K562 (cell line): Measurements from ENCODE around the gene CCNL2.

Source experiments
- THAP7 ChIP-seq: fragments of 250-450 bp; sonication (Bioruptor Pico); IDR thresholded peaks from 2 replicates; pipeline ENCODE4 v1.5.0; 2021
- TF ChIP-seq, protein P1 (sequence below): fragments of 250-450 bp; sonication (Bioruptor Pico); IDR thresholded peaks from 2 replicates; pipeline ENCODE4 v1.5.0; 2020; ENCODE audit warnings: mild to moderate bottlenecking, borderline replicate concordance
- TF ChIP-seq, protein P2 (sequence below), 3 experiments: IDR thresholded peaks in 2 of 3; conservative IDR thresholded peaks in 1 of 3; 2 replicates each; pipeline ENCODE4 v1.5.1; 2011 to 2012; ENCODE audit warnings: low read length in 3 of 3, mild to moderate bottlenecking in 3 of 3, control low read depth in 2 of 3, improper control_type of control experiment in 1 of 3, inconsistent platforms in 1 of 3, low read depth in 1 of 3, mixed read lengths in 1 of 3, moderate library complexity in 1 of 3; ENCODE audit not compliant: insufficient read depth in 2 of 3

- peak; percentile 93 for TF ChIP-seq THAP7 (CRISPR knock-in tag)
- TF ChIP-seq, protein P1, sequence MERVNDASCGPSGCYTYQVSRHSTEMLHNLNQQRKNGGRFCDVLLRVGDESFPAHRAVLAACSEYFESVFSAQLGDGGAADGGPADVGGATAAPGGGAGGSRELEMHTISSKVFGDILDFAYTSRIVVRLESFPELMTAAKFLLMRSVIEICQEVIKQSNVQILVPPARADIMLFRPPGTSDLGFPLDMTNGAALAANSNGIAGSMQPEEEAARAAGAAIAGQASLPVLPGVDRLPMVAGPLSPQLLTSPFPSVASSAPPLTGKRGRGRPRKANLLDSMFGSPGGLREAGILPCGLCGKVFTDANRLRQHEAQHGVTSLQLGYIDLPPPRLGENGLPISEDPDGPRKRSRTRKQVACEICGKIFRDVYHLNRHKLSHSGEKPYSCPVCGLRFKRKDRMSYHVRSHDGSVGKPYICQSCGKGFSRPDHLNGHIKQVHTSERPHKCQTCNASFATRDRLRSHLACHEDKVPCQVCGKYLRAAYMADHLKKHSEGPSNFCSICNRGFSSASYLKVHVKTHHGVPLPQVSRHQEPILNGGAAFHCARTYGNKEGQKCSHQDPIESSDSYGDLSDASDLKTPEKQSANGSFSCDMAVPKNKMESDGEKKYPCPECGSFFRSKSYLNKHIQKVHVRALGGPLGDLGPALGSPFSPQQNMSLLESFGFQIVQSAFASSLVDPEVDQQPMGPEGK (CRISPR knock-in tag), result no peak
- TF ChIP-seq, protein P2, sequence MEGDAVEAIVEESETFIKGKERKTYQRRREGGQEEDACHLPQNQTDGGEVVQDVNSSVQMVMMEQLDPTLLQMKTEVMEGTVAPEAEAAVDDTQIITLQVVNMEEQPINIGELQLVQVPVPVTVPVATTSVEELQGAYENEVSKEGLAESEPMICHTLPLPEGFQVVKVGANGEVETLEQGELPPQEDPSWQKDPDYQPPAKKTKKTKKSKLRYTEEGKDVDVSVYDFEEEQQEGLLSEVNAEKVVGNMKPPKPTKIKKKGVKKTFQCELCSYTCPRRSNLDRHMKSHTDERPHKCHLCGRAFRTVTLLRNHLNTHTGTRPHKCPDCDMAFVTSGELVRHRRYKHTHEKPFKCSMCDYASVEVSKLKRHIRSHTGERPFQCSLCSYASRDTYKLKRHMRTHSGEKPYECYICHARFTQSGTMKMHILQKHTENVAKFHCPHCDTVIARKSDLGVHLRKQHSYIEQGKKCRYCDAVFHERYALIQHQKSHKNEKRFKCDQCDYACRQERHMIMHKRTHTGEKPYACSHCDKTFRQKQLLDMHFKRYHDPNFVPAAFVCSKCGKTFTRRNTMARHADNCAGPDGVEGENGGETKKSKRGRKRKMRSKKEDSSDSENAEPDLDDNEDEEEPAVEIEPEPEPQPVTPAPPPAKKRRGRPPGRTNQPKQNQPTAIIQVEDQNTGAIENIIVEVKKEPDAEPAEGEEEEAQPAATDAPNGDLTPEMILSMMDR (IDR thresholded peaks at IDR 0.05 in 2 of 3, conservative IDR thresholded peaks at IDR 0.05 in 1 of 3; ENCODE audit: insufficient read depth in 2 of 3, low read depth in 1 of 3, low read length in 3 of 3), result peak; percentile 35 to 61 (median 53)
Observed at GRCh38 chr1:1374929-1375662, 24.0 kb downstream of the CCNL2 start, which contains the start of gene AURKAIP1.
